Sigmoid colon (tissue), 4 donors: ENCODE measurements around the gene RRP36.

Experiments
- EP300 ChIP-seq, 4 donors: sonication (generic); formaldehyde crosslinking; IDR thresholded peaks; one replicate each; pipeline ENCODE4 v1.6.1; 2017; ENCODE audit warnings: antibody characterized with exemption in 4 of 4
- POLR2AphosphoS5 ChIP-seq, 4 donors: sonication (generic); formaldehyde crosslinking; IDR thresholded peaks; one replicate each; pipeline ENCODE4 v1.6.1; 2017; ENCODE audit warnings: antibody characterized with exemption in 4 of 4
- TF ChIP-seq, protein P1 (sequence below), 4 experiments: fragments of 450-650 bp in 3 of 4; fragments of 200-600 bp in 1 of 4; IDR thresholded peaks; one replicate each; pipeline ENCODE4 v1.5.1; 2016 to 2019; ENCODE audit warnings: antibody characterized with exemption in 4 of 4, mild to moderate bottlenecking in 3 of 4, moderate library complexity in 2 of 4

- TF ChIP-seq, protein P1, sequence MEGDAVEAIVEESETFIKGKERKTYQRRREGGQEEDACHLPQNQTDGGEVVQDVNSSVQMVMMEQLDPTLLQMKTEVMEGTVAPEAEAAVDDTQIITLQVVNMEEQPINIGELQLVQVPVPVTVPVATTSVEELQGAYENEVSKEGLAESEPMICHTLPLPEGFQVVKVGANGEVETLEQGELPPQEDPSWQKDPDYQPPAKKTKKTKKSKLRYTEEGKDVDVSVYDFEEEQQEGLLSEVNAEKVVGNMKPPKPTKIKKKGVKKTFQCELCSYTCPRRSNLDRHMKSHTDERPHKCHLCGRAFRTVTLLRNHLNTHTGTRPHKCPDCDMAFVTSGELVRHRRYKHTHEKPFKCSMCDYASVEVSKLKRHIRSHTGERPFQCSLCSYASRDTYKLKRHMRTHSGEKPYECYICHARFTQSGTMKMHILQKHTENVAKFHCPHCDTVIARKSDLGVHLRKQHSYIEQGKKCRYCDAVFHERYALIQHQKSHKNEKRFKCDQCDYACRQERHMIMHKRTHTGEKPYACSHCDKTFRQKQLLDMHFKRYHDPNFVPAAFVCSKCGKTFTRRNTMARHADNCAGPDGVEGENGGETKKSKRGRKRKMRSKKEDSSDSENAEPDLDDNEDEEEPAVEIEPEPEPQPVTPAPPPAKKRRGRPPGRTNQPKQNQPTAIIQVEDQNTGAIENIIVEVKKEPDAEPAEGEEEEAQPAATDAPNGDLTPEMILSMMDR (IDR thresholded peaks at IDR 0.05) = no peak
- no peak for TF ChIP-seq EP300 (IDR thresholded peaks at IDR 0.05)
- TF ChIP-seq POLR2AphosphoS5 (IDR thresholded peaks at IDR 0.05) = no peak
Measured at GRCh38 chr6:43020847-43021246, 576 bp upstream of the RRP36 start.
